GM18873 (cell line): ENCODE results near the gene SPAG16.
"Not testable (repeated sequence)": the region's sequence is repeated elsewhere in the genome, so short reads cannot be mapped to it uniquely, and the experiment has no call there.

Source experiments
- ATAC-seq: cut with Tn5 transposase; IDR thresholded peaks from one replicate; pipeline ENCODE4 v1.9.1; 2021; ENCODE audit warnings: mild to moderate bottlenecking, moderate library complexity, moderate number of reproducible peaks; ENCODE audit not compliant: unreplicated experiment, low FRiP score

The SPAG16 gene

DNA sequence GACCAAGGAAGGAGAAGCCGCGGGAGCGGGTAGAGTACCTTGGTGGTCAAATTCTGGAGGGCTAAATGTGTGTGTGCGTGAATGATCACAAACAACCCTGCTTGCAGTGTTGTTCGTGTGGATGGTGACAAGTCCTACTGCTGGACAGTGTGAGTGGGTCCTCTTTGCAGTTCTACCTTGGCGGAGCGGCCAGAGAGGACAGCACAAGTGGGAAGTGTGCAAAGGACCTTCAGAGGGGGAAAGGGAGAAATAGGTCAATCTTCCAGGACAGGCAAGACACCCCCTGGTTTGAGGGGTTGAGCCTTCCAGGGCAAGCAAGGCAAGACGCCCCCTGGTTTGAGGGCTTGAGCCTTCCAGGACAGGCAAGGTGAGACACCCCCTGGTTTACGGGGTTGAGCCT is 122.8 kb downstream of the SPAG16 start:
- not testable (repeated sequence) for ATAC-seq

DNA sequence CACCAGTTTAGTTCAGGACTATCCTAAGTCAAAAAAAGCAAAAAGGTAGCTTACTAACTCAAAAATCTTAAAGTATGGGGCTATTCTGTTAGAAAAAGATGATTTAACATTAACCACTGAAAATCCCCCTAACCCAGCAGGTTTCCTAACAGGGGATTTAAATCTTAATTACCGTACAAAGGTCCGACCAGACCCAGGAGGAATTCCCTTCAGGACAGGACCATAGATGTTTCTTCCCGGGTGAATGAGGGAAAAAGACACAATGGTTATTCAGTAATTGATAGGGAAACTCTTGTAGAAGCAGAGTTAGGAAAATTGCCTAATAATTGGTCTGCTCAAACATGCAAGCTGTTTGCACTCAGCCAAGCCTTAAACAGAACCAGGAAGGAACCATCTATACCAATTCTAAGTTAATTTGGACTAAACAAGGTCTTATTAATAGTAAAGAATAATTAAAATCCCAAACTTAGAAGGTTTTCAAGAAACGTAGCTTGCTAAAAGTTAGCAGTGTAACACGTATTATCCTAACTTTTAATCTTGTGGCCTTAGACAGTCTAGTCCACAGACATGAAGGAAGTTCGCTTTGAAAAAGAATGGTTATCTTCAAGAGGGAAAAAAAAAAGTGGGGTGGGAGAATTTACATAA is 124.3 kb downstream of the SPAG16 start:
- not testable (repeated sequence) for ATAC-seq

DNA sequence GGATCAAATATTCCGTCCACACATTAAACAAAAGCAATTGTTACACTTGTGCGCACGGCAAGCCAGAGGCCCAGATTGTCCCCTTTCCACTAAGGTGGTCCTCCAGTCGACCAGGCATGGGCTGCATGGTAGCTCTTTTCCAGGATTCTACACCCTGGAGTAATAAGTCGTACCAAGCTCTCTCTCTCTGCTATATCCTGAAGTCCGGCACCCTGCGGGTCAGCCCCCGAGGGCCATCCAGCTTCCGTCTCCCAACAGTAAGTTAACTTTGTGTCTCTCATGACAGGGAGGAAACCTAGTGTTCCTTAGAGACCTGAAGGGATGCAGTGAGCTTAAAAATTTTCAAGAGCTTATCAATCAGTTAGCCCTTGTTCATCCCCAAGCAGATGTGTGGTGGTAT is 126.4 kb downstream of the SPAG16 start:
- not testable (repeated sequence) for ATAC-seq

DNA sequence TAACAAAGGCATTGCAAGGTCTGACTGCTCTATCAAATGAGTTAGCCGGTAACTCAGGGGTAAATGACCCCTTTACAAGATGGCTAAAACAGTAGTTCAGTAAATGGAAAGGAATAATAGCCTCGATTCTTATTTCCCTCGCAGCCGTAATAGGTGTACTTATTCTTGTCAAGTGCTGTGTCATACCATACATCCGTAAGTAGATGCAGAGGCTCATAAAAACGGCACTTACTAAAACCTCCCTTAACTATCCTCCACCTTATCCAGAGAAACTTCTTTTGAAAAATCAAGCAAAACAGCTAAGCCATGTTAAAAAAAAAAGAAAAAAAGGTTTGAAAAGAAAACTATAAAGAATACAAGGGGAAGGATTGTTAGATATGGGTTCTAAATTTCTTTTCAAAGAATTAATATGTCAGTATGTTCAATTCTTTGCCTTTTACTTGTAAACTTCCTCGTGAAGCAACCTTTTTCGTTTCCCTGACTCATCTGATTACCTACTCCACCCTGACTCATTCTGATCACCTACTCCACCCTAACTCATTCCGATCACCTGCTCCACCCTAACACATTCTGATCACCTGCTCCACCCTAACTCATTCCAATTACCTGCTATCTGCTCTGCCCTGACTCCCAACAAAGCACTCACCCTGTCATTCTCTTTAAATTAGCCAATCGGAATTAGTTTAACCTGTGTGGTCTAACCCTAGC is 127.5 kb downstream of the SPAG16 start:
- ATAC-seq, result no peak

DNA sequence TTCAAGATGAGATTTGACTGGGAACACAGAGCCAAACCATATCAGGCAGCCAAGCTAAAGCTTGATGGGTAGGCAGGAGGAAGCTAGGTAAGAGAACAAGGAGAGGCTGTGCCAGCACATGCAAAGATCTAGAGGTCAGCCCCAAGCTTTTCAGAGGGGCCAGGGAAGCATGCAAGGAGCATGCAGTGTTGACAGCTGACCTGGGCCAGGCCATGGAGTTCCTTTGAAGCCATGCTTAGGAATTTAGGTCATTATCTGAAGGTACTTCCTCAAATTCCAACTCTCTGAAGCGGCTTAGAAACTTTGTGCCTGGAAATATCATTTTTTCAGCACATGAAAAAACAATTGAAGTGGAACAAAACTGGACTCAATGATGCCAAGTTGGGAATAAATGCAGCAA is 130.8 kb downstream of the SPAG16 start:
- no peak for ATAC-seq

DNA sequence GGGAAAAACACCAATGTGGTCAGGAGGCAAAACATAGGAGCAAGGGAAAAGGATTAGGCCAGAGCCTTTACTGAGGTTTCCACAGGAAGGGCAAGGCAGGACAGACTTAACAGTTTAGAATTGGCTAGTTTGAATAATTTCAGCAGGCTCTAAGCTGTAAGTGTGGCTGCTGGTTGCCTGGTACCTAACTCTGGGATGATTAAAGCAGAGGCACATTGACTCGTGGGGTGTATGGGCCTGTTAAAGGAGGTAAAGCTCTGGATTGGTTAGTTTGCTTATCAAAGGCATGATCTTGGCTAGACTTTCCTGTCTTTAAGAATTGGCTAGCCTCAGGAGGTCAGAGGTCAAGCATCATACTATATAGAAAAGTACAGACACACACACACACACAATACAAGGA is 132.6 kb downstream of the SPAG16 start:
- no peak for ATAC-seq

DNA sequence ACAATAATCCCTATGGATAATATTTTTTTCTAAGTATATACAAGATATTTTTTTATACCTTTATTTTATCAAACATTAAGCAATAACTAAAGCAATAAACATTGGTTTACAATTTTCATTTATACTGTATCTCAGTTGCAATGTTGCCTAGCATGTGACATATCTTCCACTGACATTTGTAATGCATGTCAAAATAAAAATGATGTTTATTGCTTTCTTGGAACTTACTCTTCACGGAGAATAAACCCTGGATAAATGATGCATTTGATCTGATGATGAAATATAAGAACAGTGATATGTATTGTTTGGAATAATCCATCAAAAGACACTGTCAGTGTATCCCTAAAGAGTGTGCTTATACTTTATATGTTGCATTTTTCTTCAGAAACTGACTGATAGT is 135.7 kb downstream of the SPAG16 start:
- no peak for ATAC-seq

DNA sequence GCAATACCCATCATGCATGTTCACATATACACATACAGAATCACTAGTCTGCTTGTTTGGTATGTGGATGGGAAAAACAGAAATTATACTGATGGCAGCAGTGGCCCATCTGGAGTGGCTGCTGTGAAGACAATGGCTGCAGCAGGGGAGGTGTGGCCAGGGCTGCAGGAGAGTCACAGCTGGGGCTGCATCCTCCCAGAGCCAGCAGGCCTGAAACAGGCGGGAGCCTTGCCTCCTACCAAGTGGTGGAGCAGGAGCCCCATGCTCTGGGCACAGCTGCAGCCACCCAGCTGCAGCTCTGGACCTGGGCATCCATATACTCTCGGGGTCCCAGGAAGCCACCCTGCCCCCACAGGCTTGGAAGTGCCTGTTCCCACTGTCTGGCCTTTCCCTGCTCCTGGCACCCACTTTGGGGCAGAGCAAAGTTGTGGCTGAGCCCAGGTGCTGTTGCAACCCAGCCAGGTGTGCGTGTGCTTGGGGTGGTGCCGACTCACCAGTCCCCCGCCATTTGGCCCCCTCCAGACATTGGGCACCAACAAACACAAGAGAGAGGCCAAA is 136.6 kb downstream of the SPAG16 start:
- no peak for ATAC-seq

DNA sequence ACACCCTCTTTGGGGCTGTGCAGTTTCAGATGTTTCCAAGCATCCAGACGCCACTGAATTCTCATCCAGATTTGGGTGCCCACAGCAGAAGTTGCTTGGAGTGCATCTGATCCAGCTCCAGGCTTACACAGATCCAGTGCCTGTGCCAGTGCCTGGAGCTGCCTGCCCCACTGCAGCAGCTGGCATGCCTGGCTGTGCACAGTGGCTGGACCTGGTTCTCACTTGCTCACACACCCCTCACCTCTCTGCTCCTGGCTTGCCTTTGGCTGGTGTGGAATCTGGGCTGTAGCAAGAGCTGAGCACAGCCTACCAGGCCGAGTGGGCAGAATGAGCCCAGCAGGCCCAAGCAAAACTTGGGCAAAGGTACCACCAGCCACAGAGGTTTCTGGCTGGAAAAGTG is 137.9 kb downstream of the SPAG16 start:
- ATAC-seq, result no peak

DNA sequence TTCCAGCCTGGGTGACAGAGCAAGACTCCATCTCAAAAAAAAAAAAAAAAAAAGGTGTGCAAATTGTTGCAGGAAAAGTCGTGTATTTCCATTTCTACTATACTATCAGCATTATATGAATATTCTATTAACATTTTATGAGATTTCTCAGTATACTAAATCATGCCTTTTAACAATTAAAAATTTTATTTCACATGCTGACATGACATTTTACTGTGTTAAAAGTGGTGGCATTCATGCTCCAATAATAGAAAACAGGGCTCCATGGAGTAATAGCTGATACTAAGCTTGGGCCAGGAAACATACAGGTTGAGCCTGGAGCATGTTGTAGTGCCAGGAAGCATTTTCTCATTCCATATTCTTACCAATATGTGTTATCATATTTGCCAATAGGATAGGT is 141.4 kb downstream of the SPAG16 start:
- ATAC-seq, result no peak

DNA sequence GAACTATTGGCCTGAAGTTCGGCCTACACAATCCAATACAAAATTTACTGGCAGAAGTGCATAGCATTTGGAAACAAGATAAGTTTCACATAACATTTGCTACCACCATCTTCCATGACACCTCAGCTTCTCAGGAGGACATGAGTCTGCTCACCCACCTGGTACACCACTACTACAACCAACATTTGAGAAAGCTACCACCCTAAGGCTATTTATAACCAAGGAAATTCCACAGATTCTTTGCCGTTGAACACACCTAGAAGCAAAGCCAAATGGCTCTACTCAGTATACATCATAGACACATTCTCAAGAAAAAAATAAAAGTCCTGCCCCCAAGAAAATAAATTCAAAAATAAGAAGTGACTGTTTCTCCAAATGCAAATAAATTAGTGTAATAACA is 145.3 kb downstream of the SPAG16 start:
- no peak for ATAC-seq

DNA sequence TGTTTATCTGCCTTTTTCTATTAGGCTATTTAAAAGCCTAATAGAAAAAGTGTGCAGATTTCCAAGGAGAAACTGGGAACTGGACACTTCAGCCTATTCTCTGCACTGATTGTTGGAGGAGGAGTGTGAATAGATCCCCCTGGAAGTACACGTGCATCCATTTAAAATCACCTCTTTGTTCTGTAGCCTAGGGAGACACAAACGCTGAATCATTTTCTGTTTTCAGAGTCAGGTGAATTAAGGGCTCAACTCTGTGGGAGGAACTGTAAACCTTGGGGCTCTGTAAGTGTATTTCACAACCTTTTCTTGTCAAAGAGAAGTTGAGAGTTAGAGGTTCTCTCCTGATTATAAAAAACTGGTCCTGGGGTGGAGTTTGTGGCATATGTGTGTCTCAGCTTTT is 159.7 kb downstream of the SPAG16 start:
- ATAC-seq, result no peak

DNA sequence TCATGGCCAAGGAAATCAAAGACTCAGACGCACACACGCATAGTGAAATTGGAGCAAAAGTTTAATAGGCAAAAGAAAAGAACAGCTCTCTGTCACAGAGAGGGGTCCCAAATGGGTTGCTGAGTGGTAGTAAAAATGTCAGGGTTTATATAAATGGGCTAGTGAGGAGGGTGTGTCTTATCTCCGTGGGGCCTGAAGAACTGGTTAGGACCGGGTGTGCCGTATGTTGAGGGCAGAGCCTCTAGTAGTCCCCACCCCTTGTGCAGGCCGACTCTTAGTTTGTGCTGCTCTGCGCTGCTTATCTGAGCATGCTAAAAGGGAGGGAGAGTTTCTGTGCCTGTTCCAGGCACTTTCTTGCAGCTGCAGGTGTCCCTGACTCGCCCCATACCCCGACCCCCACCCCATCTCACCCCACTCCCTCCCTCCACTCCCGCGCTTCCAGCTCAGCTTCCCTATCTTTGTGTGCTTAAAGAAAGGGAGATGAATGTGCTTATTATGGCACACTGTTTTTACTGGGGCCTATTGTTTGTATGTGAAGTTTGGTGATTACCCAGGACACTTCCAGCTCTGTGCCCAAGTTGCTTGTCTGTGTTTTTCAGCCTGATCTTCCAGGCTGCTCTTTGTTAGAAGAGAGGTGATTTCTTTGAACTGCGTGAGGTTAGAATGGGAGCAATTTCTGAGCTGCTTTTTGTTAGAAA is 167.4 kb downstream of the SPAG16 start:
- no peak for ATAC-seq

DNA sequence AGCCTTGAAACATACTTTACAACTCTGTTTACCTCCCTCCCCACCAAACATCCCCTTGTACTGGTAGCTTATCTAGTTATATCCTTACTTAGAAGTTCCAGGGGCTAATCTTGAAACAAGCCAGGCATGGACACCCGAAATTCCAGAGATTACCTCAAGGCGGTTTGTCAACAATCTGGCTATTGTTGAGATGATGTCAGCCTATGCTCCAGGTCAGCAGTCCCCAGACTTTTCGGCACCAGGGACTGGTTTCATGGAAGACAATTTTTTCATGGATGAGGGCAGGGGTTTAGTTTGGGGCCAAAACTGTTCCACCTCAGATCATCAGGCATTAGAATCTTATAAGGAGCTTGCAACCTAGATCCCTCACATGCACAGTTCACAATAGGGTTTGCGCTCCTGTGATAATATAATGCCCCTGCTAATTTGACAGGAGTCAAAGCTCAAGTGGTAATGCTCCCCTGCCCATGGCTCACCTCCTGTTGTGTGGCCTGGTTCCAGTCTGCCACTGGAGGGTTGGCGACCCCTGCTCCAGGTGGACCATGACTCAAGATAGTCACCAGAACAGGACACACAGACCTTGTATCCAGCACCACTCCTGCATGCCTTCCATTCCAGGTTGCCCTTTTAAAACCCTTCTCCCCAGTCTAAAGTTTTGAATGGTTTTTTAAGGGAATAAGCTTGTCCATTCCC is 171.2 kb downstream of the SPAG16 start:
- no peak for ATAC-seq

DNA sequence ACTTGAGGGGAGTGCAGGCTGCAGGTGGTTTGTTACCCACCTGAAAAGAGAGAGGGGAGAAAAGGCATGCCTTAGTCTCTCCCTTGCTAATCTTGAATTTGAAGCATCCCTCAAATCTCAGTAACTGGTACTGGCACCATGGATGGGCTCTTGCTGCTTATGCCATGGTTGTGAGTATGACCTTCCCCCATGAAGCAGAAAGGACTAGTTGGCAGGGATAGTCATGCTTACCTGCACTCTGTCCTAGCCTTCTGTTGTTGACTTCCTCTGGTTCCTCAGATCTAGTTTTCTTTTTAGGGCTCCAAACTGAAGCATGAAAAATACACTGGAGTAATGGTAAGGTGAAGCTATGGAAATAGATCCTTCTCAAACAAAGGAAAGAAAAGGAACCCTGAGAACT is 191.2 kb downstream of the SPAG16 start:
- no peak for ATAC-seq

DNA sequence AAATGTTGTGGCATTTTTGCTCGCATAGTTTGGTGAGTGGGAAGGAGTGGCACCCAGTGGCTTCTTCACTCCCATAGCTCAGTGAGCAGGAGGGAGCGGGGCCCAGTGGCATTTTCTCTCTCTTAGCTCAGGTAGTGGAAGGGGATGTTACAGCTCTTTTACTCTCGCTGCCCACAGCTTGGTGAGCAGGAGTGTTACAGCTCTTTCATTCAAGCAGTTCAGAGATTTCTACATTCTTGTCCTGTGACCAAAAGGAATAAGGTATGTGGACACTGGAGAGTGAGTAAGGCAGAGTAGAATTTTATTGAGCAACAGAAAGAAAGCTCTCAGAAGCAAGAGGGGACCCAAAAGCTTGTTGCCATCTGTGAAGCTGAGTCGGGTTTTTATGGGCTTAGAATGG is 192.4 kb downstream of the SPAG16 start:
- ATAC-seq, result no peak

DNA sequence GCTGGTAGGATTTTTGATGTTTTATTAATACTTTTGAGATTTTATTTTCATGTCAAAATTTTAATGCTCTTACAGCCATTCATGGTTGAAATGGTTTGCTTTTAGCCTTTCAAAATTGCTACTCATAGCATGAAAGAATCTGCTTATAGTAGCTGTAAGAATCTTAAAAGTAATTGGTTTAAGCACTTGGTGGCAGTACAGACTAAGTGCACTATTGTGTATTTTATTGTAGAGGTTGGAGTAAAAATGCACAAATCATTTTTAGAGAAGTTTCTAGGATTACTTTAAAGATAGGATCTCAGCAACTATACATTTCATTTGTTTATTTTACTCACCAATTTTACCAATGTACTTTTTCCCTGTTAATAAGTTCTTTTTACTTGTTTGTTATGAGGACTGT is 205.8 kb downstream of the SPAG16 start:
- ATAC-seq, result no peak

DNA sequence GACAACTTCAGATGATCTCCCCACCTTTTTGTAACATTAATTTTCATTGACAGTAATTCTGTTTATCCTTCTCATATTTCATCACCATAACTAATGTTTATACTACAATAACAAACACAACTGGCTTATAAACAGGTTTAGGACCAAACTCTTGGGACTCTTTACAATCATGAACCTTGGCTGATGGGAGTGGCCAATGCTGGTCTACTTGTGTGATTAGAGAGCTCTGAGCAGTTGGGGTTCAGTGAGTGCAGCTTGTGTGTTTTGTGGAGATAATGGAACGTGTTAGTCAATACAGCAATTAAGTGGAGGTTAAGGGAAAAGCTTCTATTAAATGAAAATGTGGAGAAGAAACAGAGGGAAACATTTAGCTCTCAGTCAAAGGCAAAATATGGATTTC is 207.1 kb downstream of the SPAG16 start:
- no peak for ATAC-seq

DNA sequence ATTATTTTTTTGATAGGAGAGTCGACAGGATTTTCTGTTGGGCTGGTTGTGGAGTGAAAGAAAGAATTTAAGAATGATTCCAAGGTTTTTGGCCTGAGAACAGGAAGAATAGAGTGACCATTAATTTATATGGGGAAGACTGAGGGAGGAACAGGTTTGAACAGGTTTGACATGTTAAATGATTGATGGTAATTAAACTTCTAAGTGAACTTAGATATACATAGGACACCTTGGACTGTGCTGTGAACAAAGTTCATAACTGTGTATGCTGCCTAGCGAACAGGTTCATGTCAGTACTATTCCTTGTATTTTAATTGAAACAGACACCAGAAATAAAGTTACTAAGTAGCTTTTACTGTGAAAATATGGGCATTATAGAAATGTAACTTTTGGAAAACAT is 212.0 kb downstream of the SPAG16 start:
- ATAC-seq, result no peak

DNA sequence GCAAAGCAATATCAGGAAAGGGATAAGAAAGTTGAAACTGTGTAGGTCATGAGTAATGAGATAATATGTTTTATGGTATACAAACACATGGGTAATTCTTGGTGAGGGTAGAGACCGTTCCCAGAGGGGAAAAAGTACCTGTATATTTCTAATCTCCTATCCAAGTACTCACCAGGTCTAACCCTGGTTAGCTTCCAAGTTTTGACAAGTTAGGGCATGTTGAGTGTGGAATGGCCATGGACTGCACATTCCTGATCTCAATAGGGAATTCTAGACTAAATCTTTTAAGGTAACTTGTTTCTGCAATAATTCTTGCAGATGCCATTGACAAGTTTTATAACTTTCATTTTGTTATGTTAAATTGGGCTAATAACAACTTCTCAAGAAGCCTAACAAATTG is 216.6 kb downstream of the SPAG16 start:
- no peak for ATAC-seq

DNA sequence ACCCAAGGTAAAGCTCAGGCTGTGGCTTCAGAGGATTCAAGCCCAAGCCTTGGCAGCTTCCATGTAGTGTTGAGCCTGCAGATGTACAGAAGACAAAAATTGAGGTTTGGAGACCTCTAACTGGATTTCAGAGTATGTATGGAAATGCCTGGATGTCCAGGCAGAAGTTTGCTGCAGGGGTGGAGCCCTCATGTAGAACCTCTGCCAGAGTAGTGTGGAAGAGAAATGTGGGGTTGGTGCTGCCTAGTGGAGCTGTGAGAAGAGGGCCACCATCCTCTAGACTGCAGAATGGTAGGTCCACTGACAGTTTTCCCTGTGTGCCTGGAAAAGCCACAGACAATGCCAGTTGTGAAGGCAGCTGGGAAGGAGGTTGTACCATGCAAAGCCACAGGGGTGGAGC is 239.9 kb downstream of the SPAG16 start:
- ATAC-seq, result no peak
